Central memory CD4-positive, alpha-beta T cell (primary cell): ENCODE data around the gene LINGO1.

Experiments
- DNase-seq: peaks from one replicate; pipeline ENCODE4 v3.0.0; 2022

LINGO1 gene

DNA sequence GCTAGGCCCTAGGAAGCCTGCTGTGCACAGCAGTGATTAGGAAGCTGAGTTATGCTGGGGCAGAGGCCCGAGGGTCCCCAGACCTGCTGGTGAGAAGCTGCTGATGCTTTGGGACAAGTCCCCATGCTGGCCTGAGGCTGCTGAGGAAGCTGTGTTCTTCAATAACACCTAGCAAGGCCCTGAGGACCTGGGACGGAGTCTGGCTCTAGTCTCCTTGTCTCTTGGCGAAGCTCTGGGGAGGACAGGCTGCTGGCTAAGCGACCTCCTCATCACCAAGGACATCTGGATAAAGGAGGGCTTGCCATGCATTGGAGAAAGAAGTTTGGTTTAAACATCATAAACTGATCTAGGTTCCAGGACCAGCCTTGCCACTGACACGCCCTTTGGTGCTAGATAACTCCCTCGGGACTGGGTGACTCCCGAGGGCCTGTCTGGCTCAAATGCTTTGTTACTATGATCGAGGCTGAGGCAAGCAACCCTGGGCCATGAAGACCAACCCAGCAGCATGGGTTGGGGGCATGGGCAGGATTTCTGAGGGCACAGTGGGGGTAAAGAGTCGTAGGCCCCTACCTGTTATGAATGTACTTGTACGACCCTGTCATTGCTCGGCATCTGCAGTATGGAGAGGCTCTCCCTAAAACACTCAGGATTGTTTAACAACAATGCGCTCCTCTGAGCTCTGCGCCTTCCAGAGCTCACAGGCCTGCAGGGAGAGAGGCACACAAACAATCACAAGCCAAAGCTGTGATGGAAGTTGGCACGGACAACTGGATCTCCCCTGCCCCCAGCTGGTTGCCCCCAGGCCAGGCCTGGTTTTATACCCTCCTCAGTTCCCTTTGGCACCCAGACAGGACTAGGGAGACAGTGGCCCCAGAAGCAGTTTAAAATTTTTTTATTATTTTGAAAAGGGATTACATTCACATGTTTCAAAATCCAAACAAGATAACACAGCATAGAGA, 64.4 kb downstream of the LINGO1 start:
- DNase-seq, result no peak

GRCh38 chr15:77567202-77567601, 65.5 kb downstream of the LINGO1 start:
- no peak for DNase-seq

DNA sequence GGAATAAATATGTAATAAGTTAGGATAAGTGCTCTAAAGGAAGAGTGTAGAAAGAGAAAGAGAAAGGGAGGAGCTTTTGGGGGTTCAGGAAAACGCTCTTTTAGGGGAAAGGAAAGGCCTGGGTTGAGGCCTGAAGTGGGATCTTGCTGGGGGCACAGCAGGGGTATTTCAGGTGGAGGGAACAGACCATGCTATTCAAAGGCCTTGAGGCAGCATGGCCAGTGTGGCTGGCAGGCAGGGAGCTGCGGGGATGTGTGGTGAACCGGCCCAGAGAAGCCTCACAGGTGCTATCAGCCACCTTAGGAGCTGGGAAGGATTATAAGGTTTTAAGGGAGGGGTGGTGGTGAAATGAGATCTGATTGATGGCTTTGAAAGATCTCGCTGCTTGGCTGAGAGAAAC, 66.6 kb downstream of the LINGO1 start:
- no peak for DNase-seq

GRCh38 chr15:77565378-77565915, 67.3 kb downstream of the LINGO1 start:
- no peak for DNase-seq

- DNase-seq, result no peak
These were observed 67.8 kb downstream of the LINGO1 start for GRCh38 chr15:77564938-77565337.

GRCh38 chr15:77564341-77564740, 68.4 kb downstream of the LINGO1 start:
- DNase-seq, result no peak

GRCh38 chr15:77563623-77564156, 69.0 kb downstream of the LINGO1 start:
- DNase-seq, result no peak
